H1 (cell line): Measurements from ENCODE around the gene SMURF2. TPM values are rescaled to one million over a fixed set of nuclear protein-coding genes. Genes with fewer than 3 reads are reported as not detected.

ENCODE experiments used
- CTCF ChIA-PET: fragments of 300-600 bp; sonication (Branson Sonifier 250); formaldehyde crosslinking; loops from one replicate; lab custom pipeline; 2021; ENCODE audit not compliant: partially characterized antibody; lab: Charles Lee
- POLR2A ChIA-PET: fragments of 300-600 bp; sonication (Branson Sonifier 250); formaldehyde crosslinking; loops from one replicate; lab custom pipeline; 2021; ENCODE audit warnings: inconsistent platforms; ENCODE audit not compliant: partially characterized antibody; lab: Charles Lee
- DNase-seq, 2 experiments: peaks; one replicate each; pipeline versions ENCODE4 v3.0.0 to v3.0.0-alpha.2; 2010 to 2022; ENCODE audit warnings: low spot score in 2 of 2, low read depth in 1 of 2, mixed read lengths in 1 of 2
- FAIRE-seq: peaks from 2 replicates; lab custom pipeline; 2011; peaks lifted over from hg19 to GRCh38; lab: Jason Lieb, UNC
- H2AFZ ChIP-seq: 2 replicates; pipeline ENCODE4 v1.8.1; 2012; ENCODE audit warnings: low read length, inconsistent platforms
- H2AK5ac ChIP-seq: 2 replicates; pipeline ENCODE4 v1.6.1; 2013; ENCODE audit warnings: low read depth, low read length
- H2BK120ac ChIP-seq: replicated peaks from 2 replicates; pipeline ENCODE3; 2013; ENCODE audit warnings: low read depth, low read length, inconsistent platforms
- H2BK12ac ChIP-seq: 2 replicates; pipeline ENCODE4 v1.6.1; 2013; ENCODE audit warnings: low read depth, low read length
- H2BK15ac ChIP-seq: 2 replicates; pipeline ENCODE4 v1.6.1; 2013; ENCODE audit warnings: low read length
- H2BK20ac ChIP-seq: 2 replicates; pipeline ENCODE4 v1.6.1; 2013; ENCODE audit warnings: low read length
- H2BK5ac ChIP-seq: 2 replicates; pipeline ENCODE4 v1.6.1; 2013; ENCODE audit warnings: low read depth, low read length
- H3K14ac ChIP-seq: 2 replicates; pipeline ENCODE4 v1.6.1; 2013; ENCODE audit warnings: inconsistent platforms; ENCODE audit not compliant: insufficient read length
- H3K18ac ChIP-seq: 2 replicates; pipeline ENCODE4 v1.6.1; 2013; ENCODE audit warnings: low read length; ENCODE audit errors: extremely low read depth
- H3K23ac ChIP-seq: 2 replicates; pipeline ENCODE4 v1.6.1; 2013; ENCODE audit warnings: inconsistent platforms; ENCODE audit not compliant: insufficient read length
- H3K23me2 ChIP-seq: 2 replicates; pipeline ENCODE4 v1.6.1; 2013; ENCODE audit warnings: low read depth, low read length
- H3K27ac ChIP-seq: 2 replicates; pipeline ENCODE4 v1.6.1; 2011; ENCODE audit warnings: low read depth, low read length, inconsistent platforms
- H3K27me3 ChIP-seq, 4 experiments: replicated peaks in 1 of 4; 1 replicate in 1 of 4; 2 replicates in 3 of 4; pipeline versions ENCODE4 v1.6.1 to v1.8.1; 2011 to 2013; ENCODE audit warnings: low read length in 3 of 4, mild to moderate bottlenecking in 3 of 4, inconsistent platforms in 2 of 4, mixed read lengths in 2 of 4, moderate library complexity in 1 of 4; ENCODE audit not compliant: control insufficient read depth in 3 of 4, insufficient read depth in 3 of 4; ENCODE audit errors: extremely low read depth in 1 of 4
- H3K36me3 ChIP-seq, 4 experiments: 2 replicates each; pipeline versions ENCODE4 v1.6.1 to v1.8.1; 2011 to 2013; ENCODE audit warnings: mild to moderate bottlenecking in 4 of 4, low read length in 3 of 4, moderate library complexity in 2 of 4, control low read depth in 1 of 4, inconsistent platforms in 1 of 4; ENCODE audit not compliant: insufficient read depth in 4 of 4, control insufficient read depth in 2 of 4
- H3K4ac ChIP-seq: replicated peaks from 2 replicates; pipeline ENCODE3; 2013; ENCODE audit warnings: low read length, low read depth, mixed read lengths, inconsistent platforms; ENCODE audit not compliant: insufficient read length
- H3K4me1 ChIP-seq, 4 experiments: replicated peaks in 1 of 4; 1 replicate in 1 of 4; 2 replicates in 3 of 4; pipeline versions ENCODE4 v1.6.1 to v1.8.1; 2011 to 2013; ENCODE audit warnings: low read length in 3 of 4, inconsistent platforms in 2 of 4, mixed read lengths in 1 of 4; ENCODE audit not compliant: insufficient read depth in 4 of 4, control insufficient read depth in 3 of 4
- H3K4me2 ChIP-seq, 2 experiments: 2 replicates each; pipeline versions ENCODE4 v1.6.1 to v1.8.1; 2011 to 2013; ENCODE audit warnings: low read depth in 2 of 2, low read length in 2 of 2, control low read depth in 1 of 2, inconsistent platforms in 1 of 2, mild to moderate bottlenecking in 1 of 2; ENCODE audit not compliant: insufficient read depth in 1 of 2
- H3K4me3 ChIP-seq, 4 experiments: fragments of 200-600, 300-600 bp in 1 of 4; sonication (generic), shearing (Covaris generic), sonication (Bioruptor Twin) in 1 of 4; 2 replicates each; pipeline versions ENCODE4 v1.5.1 to v1.8.1; 2011 to 2016; ENCODE audit warnings: low read length in 4 of 4, low read depth in 3 of 4, control low read depth in 2 of 4, inconsistent platforms in 2 of 4, mild to moderate bottlenecking in 2 of 4, mixed read lengths in 1 of 4, moderate library complexity in 1 of 4; ENCODE audit not compliant: insufficient read depth in 2 of 4; ENCODE audit errors: extremely low read depth in 1 of 4
- H3K56ac ChIP-seq: replicated peaks from 2 replicates; pipeline ENCODE3; 2013; ENCODE audit warnings: low read depth, mild to moderate bottlenecking, mixed read lengths, low read length, inconsistent platforms; ENCODE audit not compliant: insufficient read length
- H3K79me1 ChIP-seq: 2 replicates; pipeline ENCODE4 v1.6.1; 2013; ENCODE audit warnings: low read depth, low read length, control low read depth
- H3K79me2 ChIP-seq, 2 experiments: 2 replicates each; pipeline versions ENCODE4 v1.6.1 to v1.8.1; 2012 to 2013; ENCODE audit warnings: low read length in 2 of 2, mild to moderate bottlenecking in 2 of 2, inconsistent platforms in 1 of 2; ENCODE audit not compliant: insufficient read depth in 2 of 2, control insufficient read depth in 1 of 2
- H3K9ac ChIP-seq, 4 experiments: replicated peaks in 1 of 4; 1 replicate in 1 of 4; 2 replicates in 3 of 4; pipeline versions ENCODE4 v1.6.1 to v1.8.1; 2011 to 2013; ENCODE audit warnings: low read depth in 3 of 4, low read length in 3 of 4, control low read depth in 2 of 4, mild to moderate bottlenecking in 2 of 4, moderate library complexity in 2 of 4, inconsistent platforms in 1 of 4; ENCODE audit errors: extremely low read depth in 1 of 4
- H3K9me3 ChIP-seq, 2 experiments: 2 replicates each; pipeline versions ENCODE4 v1.6.1 to v1.8.1; 2012 to 2013; ENCODE audit warnings: mild to moderate bottlenecking in 2 of 2, moderate library complexity in 2 of 2, control low read depth in 1 of 2, inconsistent platforms in 1 of 2, low read depth in 1 of 2, low read length in 1 of 2, mixed read lengths in 1 of 2; ENCODE audit not compliant: insufficient read depth in 2 of 2
- H4K20me1 ChIP-seq, 2 experiments: replicated peaks in 1 of 2; 2 replicates each; pipeline versions ENCODE3 to v1.8.1; 2011 to 2013; ENCODE audit warnings: inconsistent platforms in 2 of 2, low read length in 2 of 2, mild to moderate bottlenecking in 1 of 2; ENCODE audit not compliant: insufficient read depth in 2 of 2, control insufficient read depth in 1 of 2
- H4K5ac ChIP-seq: 2 replicates; pipeline ENCODE4 v1.6.1; 2013; ENCODE audit warnings: low read length, low read depth, mixed read lengths, inconsistent platforms; ENCODE audit not compliant: insufficient read length
- H4K8ac ChIP-seq: 2 replicates; pipeline ENCODE4 v1.8.0; 2013; ENCODE audit warnings: mild to moderate bottlenecking, moderate library complexity, low read length, inconsistent platforms; ENCODE audit not compliant: insufficient read depth; ENCODE audit errors: extremely low read depth
- H4K91ac ChIP-seq: replicated peaks from 2 replicates; pipeline ENCODE3; 2013; ENCODE audit warnings: low read length, mixed read lengths, inconsistent platforms; ENCODE audit not compliant: insufficient read length
- ATF3 ChIP-seq: IDR thresholded peaks from 2 replicates; pipeline ENCODE4 v1.6.1; 2011; ENCODE audit warnings: low read depth, mild to moderate bottlenecking, low read length; ENCODE audit not compliant: insufficient read depth
- CBX8 ChIP-seq: fragments of 300-800, 300-1000 bp; sonication (generic); IDR thresholded peaks from 2 replicates; pipeline ENCODE4 v1.7.1; 2016; ENCODE audit warnings: low read depth, low read length, borderline replicate concordance
- CEBPB ChIP-seq: IDR thresholded peaks from 2 replicates; pipeline ENCODE4 v1.6.1; 2012; ENCODE audit warnings: low read depth, low read length
- CHD2 ChIP-seq: IDR thresholded peaks from 2 replicates; pipeline ENCODE4 v1.6.1; 2012; ENCODE audit warnings: low read length, improper control_type of control experiment
- JUN ChIP-seq: IDR thresholded peaks from 2 replicates; pipeline ENCODE4 v1.6.1; 2011; ENCODE audit warnings: low read depth, mild to moderate bottlenecking, improper control_type of control experiment, low read length
- KDM1A ChIP-seq: fragments of 200-600, 300-600 bp; sonication (generic); IDR thresholded peaks from 2 replicates; pipeline ENCODE4 v1.7.1; 2016; ENCODE audit warnings: mild to moderate bottlenecking, low read length, borderline replicate concordance
- RBBP5 ChIP-seq: IDR thresholded peaks from 2 replicates; pipeline ENCODE4 v1.7.1; 2012; ENCODE audit warnings: low read depth, mild to moderate bottlenecking, inconsistent platforms, low read length, moderate library complexity, borderline replicate concordance
- RFX5 ChIP-seq: IDR thresholded peaks from 2 replicates; pipeline ENCODE4 v1.6.1; 2011; ENCODE audit warnings: low read depth, low read length, improper control_type of control experiment, borderline replicate concordance
- SAP30 ChIP-seq: fragments of 300-600 bp; sonication (generic); IDR thresholded peaks from 2 replicates; pipeline ENCODE4 v1.7.1; 2012; ENCODE audit warnings: low read length, moderate library complexity, mild to moderate bottlenecking, inconsistent platforms; ENCODE audit not compliant: insufficient read depth, insufficient replicate concordance
- SP1 ChIP-seq: IDR thresholded peaks from 2 replicates; pipeline ENCODE4 v1.6.1; 2011; ENCODE audit warnings: low read depth, low read length
- SP4 ChIP-seq: IDR thresholded peaks from 2 replicates; pipeline ENCODE4 v1.6.1; 2012; ENCODE audit warnings: low read length, inconsistent platforms
- TBP ChIP-seq: IDR thresholded peaks from 2 replicates; pipeline ENCODE4 v1.6.1; 2011; ENCODE audit warnings: low read depth, low read length, improper control_type of control experiment
- TCF12 ChIP-seq: IDR thresholded peaks from 2 replicates; pipeline ENCODE4 v1.6.1; 2011; ENCODE audit warnings: low read depth, mild to moderate bottlenecking, low read length
- USF2 ChIP-seq: IDR thresholded peaks from 2 replicates; pipeline ENCODE4 v1.6.1; 2011; ENCODE audit warnings: low read length, improper control_type of control experiment
- WGBS, 2 experiments: shearing (Covaris generic) in 1 of 2; methylation state at CpG; one replicate each; pipeline versions ENCODE4 v1.1.6 to v1.1.7; 2013 to 2015; ENCODE audit warnings: low lambda C conversion rate in 2 of 2, mixed read lengths in 2 of 2, inconsistent platforms in 1 of 2, low coverage in 1 of 2, missing lambda C conversion rate in 1 of 2; ENCODE audit not compliant: insufficient replicate concordance in 2 of 2, insufficient coverage in 1 of 2, insufficient read length in 1 of 2; ENCODE audit errors: extremely low coverage in 1 of 2, missing lambda C conversion rate in 1 of 2; 5-methylcytosine and 5-hydroxymethylcytosine counted together
- polyA plus RNA-seq, 7 experiments: library from polyadenylated mRNA; depleted of rRNA in 3 of 7; stranded (reverse) in 5 of 7; unstranded in 2 of 7; fragments of >200 nt in 5 of 7; fragments of 200-250 nt in 2 of 7; gene quantifications; 1 replicate in 5 of 7; 2 replicates in 1 of 7; 4 replicates in 1 of 7; pipeline versions ENCODE4 v1.2.1 to v1.2.3, GENCODE V29; 2011 to 2013; ENCODE audit warnings: missing spikeins in 2 of 7, mixed read lengths in 2 of 7
- total RNA-seq: library from RNA; stranded (reverse); fragmentation: NEBNext Ultra II Directional; extraction: Animal tissue kit (Norgen Biotek cat#: 25700); gene quantifications from 2 replicates; pipeline ENCODE4 v1.2.1, GENCODE V29; 2021

The SMURF2 gene
- total and polyA plus RNA-seq, 2 of the 8 experiments (the other 6 are each of a cell fraction or from before 2014, with no cell fraction given) = 7.2 to 29.2 TPM

GRCh38 chr17:64686705-64687104 lies 24.6 kb upstream of the SMURF2 start:
- no peaks in the 10 kb centered on the region for H3K27me3 ChIP-seq
- H3K4me1 ChIP-seq = no peaks in the 10 kb centered on the region
- H2BK15ac ChIP-seq = no peak overlapping the region
- H3K23me2 ChIP-seq = no peaks in the 10 kb centered on the region
- H4K20me1 ChIP-seq = no peaks in the 10 kb centered on the region
- H3K4me3 ChIP-seq = no peak overlapping the region
- no peak overlapping the region for H2BK20ac ChIP-seq
- no peaks in the 10 kb centered on the region for H3K36me3 ChIP-seq
- no peak overlapping the region for H2AK5ac ChIP-seq
- no peaks in the 10 kb centered on the region for H3K9me3 ChIP-seq
- H2BK120ac ChIP-seq = no peak overlapping the region
- no peaks in the 10 kb centered on the region for H3K79me1 ChIP-seq
- ChIA-PET CTCF (no interaction called here), POLR2A (interaction anchor here (1.7 kb wide), 1 partner anchor 25 kb away, joined by 4 read pairs; the partner anchor contains the start of gene SMURF2)
- H3K56ac ChIP-seq = no peak overlapping the region
- H3K79me2 ChIP-seq = no peaks in the 10 kb centered on the region
- no peak overlapping the region for H3K9ac ChIP-seq
- H3K23ac ChIP-seq = no peak overlapping the region
- WGBS, 2 experiments = 88% methylated on average over 2 of the region's 2 CpGs; no CpG with 5 or more reads in 1 of the 2 experiments
- H4K5ac ChIP-seq = no peak overlapping the region
- H2BK12ac ChIP-seq = no peak overlapping the region
- H3K4ac ChIP-seq = no peak overlapping the region
- no peak overlapping the region for H4K91ac ChIP-seq
- no peak overlapping the region for H2BK5ac ChIP-seq
- no peak overlapping the region for H3K4me2 ChIP-seq
- H3K18ac ChIP-seq = no peak overlapping the region
- H4K8ac ChIP-seq = no peak overlapping the region
- no peak overlapping the region for H2AFZ ChIP-seq
- H3K27ac ChIP-seq = no peak overlapping the region
- DNase-seq (no peak), FAIRE-seq (no peak)
- no peak overlapping the region for H3K14ac ChIP-seq
- TF ChIP-seq CEBPB (no peak), SP1 (no peak), SP4 (no peak), USF2 (no peak), RFX5 (no peak), KDM1A (no peak), JUN (no peak), SAP30 (no peak), CBX8 (no peak), CHD2 (no peak), TCF12 (no peak), RBBP5 (no peak), ATF3 (no peak), TBP (no peak)
